Calu3 (cell line): Measurements from ENCODE around the gene RAB22A. TPM values are rescaled to one million over a fixed set of nuclear protein-coding genes. Genes with fewer than 3 reads are reported as not detected.

Experiments used
- BruUV-seq: library from RNA; stranded (reverse); fragments of 400-500 nt; replicated peaks from 2 replicates; lab custom pipeline; 2021; lab: Mats Ljungman, UMichigan
- CTCF ChIA-PET: fragments of 300-600 bp; sonication (Branson Sonifier 250); formaldehyde crosslinking; loops from one replicate; lab custom pipeline; 2022; ENCODE audit warnings: antibody characterized with exemption; lab: Charles Lee
- DNase-seq: peaks from one replicate; pipeline ENCODE4 v3.0.0; 2022
- H3K27ac Mint-ChIP-seq: one replicate; pipeline ENCODE4 v1.8.0; 2022; ENCODE audit warnings: mixed read lengths; ENCODE audit not compliant: unreplicated experiment
- H3K27me3 Mint-ChIP-seq: one replicate; pipeline ENCODE4 v1.8.0; 2022; ENCODE audit warnings: mixed read lengths; ENCODE audit not compliant: unreplicated experiment
- H3K36me3 Mint-ChIP-seq: one replicate; pipeline ENCODE4 v1.8.0; 2022; ENCODE audit warnings: mild to moderate bottlenecking, moderate library complexity, mixed read lengths; ENCODE audit not compliant: insufficient read depth, unreplicated experiment
- H3K4me1 Mint-ChIP-seq: one replicate; pipeline ENCODE4 v1.8.0; 2022; ENCODE audit warnings: mild to moderate bottlenecking, low read depth, mixed read lengths; ENCODE audit not compliant: unreplicated experiment
- H3K4me3 Mint-ChIP-seq: one replicate; pipeline ENCODE4 v1.8.0; 2022; ENCODE audit warnings: mild to moderate bottlenecking, low read depth, moderate library complexity, mixed read lengths; ENCODE audit not compliant: unreplicated experiment
- H3K9me3 Mint-ChIP-seq: one replicate; pipeline ENCODE4 v1.8.0; 2022; ENCODE audit warnings: low read depth, mixed read lengths; ENCODE audit not compliant: unreplicated experiment
- intact Hi-C: fragments of 100-400 bp; cut with micrococcal nuclease; formaldehyde crosslinking; loops from one replicate; pipeline ENCODE4 v1.10.0; 2022; ENCODE audit not compliant: unreplicated experiment
- total RNA-seq: library from RNA; stranded (reverse); gene quantifications from 2 replicates; pipeline ENCODE4 v1.2.3, GENCODE V29; 2022
- TF ChIP-seq, protein P1 (sequence below): fragments of 200-600 bp; IDR thresholded peaks from one replicate; pipeline ENCODE4 v1.8.0; 2022; ENCODE audit warnings: antibody characterized with exemption; ENCODE audit not compliant: unreplicated experiment

The RAB22A gene
- total RNA-seq, 1 experiment from 2014 or later = 29.0 TPM

DNA sequence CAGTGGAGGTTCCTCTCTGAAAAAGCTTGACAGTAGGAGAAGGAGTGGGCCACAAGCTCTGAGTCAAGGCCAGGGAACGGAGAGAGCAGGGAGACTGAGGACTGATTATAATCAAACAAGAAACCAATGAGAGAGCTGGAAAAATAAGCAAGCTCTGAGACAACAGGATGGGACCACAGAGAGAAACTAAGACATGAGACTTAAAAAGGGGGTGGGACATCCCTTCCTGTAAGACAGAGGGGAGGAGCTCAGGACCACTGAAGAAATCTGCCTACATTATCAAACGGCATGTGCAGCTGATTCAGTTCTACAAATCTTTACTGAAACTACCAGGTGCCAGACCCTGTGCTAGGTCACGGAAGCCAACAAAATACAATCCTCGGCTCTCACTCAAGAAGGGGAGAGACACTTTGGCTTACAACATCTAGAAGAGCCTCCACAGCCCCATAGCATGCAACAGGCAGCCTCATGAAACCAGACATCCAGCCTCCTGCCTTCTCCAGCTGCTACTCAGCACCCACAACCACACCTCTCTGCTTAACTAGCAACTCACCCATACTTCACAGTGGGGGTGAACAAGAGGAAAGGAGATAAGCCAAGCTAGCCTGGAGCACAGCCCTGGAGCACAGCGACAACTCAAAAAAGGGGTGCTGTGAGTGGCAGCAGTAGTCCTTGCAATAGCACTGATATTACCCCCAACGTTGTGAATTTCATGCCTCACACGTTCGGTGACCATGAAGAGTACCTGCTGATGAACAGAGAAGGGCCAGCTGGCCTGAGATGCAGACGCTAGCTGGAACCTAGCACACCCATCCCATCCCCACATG lies 41.9 kb upstream of the RAB22A start:
- TF ChIP-seq, protein P1, sequence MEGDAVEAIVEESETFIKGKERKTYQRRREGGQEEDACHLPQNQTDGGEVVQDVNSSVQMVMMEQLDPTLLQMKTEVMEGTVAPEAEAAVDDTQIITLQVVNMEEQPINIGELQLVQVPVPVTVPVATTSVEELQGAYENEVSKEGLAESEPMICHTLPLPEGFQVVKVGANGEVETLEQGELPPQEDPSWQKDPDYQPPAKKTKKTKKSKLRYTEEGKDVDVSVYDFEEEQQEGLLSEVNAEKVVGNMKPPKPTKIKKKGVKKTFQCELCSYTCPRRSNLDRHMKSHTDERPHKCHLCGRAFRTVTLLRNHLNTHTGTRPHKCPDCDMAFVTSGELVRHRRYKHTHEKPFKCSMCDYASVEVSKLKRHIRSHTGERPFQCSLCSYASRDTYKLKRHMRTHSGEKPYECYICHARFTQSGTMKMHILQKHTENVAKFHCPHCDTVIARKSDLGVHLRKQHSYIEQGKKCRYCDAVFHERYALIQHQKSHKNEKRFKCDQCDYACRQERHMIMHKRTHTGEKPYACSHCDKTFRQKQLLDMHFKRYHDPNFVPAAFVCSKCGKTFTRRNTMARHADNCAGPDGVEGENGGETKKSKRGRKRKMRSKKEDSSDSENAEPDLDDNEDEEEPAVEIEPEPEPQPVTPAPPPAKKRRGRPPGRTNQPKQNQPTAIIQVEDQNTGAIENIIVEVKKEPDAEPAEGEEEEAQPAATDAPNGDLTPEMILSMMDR = no peak
- Mint-ChIP-seq H3K36me3 (peaks cover 14% of the 10 kb centered on the region), H3K27ac (no peak overlapping the region), H3K9me3 (no peaks in the 10 kb centered on the region), H3K4me3 (no peak overlapping the region), H3K4me1 (no peaks in the 10 kb centered on the region), H3K27me3 (no peaks in the 10 kb centered on the region)
- intact Hi-C loops = no loop called here
- no peak for DNase-seq
- no TSS peak for BruUV-seq
- CTCF ChIA-PET = interaction anchor here (0.7 kb wide), 2 partner anchors 109 to 122 kb away, joined by 3 read pairs; no protein-coding TSS in a partner anchor

DNA sequence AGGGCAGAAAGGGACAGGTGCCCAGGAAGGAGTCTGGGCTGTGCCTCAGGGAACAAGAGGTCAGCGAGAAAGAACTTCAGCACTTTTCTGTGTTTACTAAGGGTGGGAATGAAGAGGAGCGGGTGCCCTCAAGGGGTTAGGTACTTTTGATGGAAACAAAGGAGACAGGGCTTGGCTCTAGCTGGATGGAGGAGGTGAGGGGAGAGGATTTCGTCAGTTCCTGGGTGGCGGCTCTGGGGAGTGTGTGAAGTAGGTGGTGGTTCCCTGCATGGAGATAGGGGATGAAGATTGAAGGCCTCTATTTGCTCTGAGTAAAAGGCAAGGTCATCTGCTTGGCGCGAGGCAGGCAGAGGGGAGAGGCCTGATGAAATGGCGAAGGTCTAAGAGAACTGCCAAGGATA lies 41.1 kb upstream of the RAB22A start:
- Mint-ChIP-seq H3K27ac (no peak overlapping the region), H3K4me3 (no peak overlapping the region), H3K9me3 (no peaks in the 10 kb centered on the region), H3K36me3 (peaks cover 14% of the 10 kb centered on the region), H3K4me1 (no peaks in the 10 kb centered on the region), H3K27me3 (no peaks in the 10 kb centered on the region)
- DNase-seq = no peak
- CTCF ChIA-PET = no interaction called here
- intact Hi-C loops = no loop called here
- TF ChIP-seq, protein P1 = no peak
- BruUV-seq = no TSS peak

DNA sequence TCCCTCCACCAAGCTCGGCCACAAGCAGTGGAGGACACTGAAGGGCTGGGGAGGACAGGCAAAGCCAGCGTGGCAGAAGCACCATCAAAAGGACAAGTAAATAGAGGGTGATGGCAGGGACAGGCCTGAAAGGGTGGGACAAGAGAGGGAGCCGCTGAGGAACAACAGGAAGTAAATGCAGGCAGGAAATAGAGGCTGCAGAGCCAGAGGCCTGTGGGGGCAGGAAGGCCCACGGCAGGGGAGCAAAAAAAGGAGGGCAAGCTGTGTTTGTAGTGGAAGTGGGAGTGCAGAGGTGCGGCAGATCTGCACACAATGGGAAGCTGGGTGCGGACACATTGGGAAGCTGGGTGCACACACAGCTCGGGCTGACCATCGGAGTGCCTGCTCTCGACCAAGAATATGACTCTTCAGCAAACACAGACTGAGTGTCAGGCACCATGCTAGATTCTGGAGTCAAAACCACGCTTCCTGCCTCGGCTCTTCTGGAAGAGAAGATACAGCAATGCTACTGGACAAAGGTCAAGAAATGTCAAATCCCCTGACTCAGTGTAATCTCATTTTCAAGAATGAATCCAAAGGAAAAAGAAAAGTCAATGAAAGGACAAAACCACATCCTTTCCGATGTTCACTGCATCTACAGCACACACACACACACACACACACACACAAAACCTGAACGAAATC lies 40.4 kb upstream of the RAB22A start:
- CTCF ChIA-PET = no interaction called here
- Mint-ChIP-seq H3K27me3 (no peaks in the 10 kb centered on the region), H3K9me3 (peaks cover 2% of the 10 kb centered on the region), H3K27ac (peak overlapping the region; percentile 13), H3K4me1 (no peaks in the 10 kb centered on the region), H3K4me3 (no peak overlapping the region), H3K36me3 (peaks cover 14% of the 10 kb centered on the region)
- DNase-seq = no peak
- TF ChIP-seq, protein P1 = no peak
- no TSS peak for BruUV-seq
- intact Hi-C loops = no loop called here

DNA sequence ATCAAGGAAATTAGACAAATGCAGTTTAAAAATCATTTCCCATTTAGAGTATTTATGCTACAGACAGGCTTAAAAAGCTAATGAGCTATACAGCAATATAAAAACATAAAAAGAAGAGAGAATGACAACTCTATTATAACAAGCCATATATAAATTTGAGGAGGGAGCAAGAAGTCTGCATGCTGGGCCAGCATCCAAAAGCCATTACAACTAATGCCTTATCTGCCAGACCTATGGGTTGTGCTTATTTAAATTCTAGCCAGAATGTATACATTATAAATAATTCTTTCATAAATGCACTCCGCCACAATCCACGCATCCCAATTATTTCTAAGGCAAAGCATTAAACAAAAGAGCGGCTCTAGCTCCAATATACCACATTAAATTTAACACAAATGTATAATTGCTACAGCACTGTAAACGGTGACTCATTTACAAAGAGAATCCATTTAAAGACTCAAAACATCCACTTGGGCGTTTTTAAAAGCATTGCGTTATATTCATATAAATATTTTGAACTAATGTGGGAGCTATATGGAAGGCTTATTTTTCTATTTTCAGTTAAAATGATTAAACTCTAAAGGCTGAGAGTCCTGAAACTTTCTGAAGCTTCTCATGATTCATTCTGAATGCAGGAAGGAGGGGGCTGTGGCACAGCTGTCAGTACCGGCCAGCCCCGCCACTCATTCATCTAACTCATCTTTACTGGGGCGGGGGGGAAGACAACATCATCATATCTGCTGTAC lies 37.7 kb upstream of the RAB22A start:
- BruUV-seq = no TSS peak
- no peak for DNase-seq
- intact Hi-C loops = no loop called here
- Mint-ChIP-seq H3K9me3 (peaks cover 2% of the 10 kb centered on the region), H3K36me3 (peaks cover 14% of the 10 kb centered on the region), H3K4me1 (no peaks in the 10 kb centered on the region), H3K27me3 (no peaks in the 10 kb centered on the region), H3K4me3 (no peak overlapping the region), H3K27ac (no peak overlapping the region)
- CTCF ChIA-PET = interaction anchor here (0.6 to 1.5 kb wide), 2 partner anchors 11 to 787 kb away, joined by 3 to 4 read pairs; no protein-coding TSS in a partner anchor
- TF ChIP-seq, protein P1 = no peak
